22Rv1 (cell line): ENCODE measurements around the gene RAD50.

Experiments
- H3K27ac ChIP-seq: fragments of 450-650 bp; 2 replicates; pipeline ENCODE4 v1.5.1; 2017
- CTCF ChIP-seq: fragments of 450-650 bp; IDR thresholded peaks from 2 replicates; pipeline ENCODE4 v1.5.1; 2017; ENCODE audit warnings: mild to moderate bottlenecking
- ZFX ChIP-seq: fragments of 450-650 bp; IDR thresholded peaks from 2 replicates; pipeline ENCODE4 v1.6.1; 2017; ENCODE audit warnings: antibody characterized with exemption, borderline replicate concordance

RAD50 gene

GRCh38 chr5:132658381-132659302 lies 101.9 kb downstream of the RAD50 start:
- TF ChIP-seq ZFX, result no peak
- no peak for TF ChIP-seq CTCF
- H3K27ac ChIP-seq, result no peak overlapping the region

GRCh38 chr5:132659598-132660493 lies 103.1 kb downstream of the RAD50 start:
- no peak for TF ChIP-seq ZFX
- no peak for TF ChIP-seq CTCF
- H3K27ac ChIP-seq, result no peak overlapping the region

GRCh38 chr5:132661231-132662003 lies 104.6 kb downstream of the RAD50 start:
- no peak overlapping the region for H3K27ac ChIP-seq
- no peak for TF ChIP-seq ZFX
- no peak for TF ChIP-seq CTCF

- TF ChIP-seq CTCF (no peak), ZFX (no peak)
These were observed 105.2 kb downstream of the RAD50 start for GRCh38 chr5:132662004-132662401.

GRCh38 chr5:132662925-132663770 lies 106.4 kb downstream of the RAD50 start:
- TF ChIP-seq ZFX, result no peak
- TF ChIP-seq CTCF, result no peak
- H3K27ac ChIP-seq, result no peak overlapping the region

More at GRCh38 chr5:132662004-132662401, 105.2 kb downstream of the RAD50 start:
- H3K27ac ChIP-seq, result no peak overlapping the region
